ENCODE measurements around the gene LRCH3.
"Not testable (repeated sequence)": the region's sequence is repeated elsewhere in the genome, so short reads cannot be mapped to it uniquely, and the experiment has no call there.

Gene LRCH3

DNA sequence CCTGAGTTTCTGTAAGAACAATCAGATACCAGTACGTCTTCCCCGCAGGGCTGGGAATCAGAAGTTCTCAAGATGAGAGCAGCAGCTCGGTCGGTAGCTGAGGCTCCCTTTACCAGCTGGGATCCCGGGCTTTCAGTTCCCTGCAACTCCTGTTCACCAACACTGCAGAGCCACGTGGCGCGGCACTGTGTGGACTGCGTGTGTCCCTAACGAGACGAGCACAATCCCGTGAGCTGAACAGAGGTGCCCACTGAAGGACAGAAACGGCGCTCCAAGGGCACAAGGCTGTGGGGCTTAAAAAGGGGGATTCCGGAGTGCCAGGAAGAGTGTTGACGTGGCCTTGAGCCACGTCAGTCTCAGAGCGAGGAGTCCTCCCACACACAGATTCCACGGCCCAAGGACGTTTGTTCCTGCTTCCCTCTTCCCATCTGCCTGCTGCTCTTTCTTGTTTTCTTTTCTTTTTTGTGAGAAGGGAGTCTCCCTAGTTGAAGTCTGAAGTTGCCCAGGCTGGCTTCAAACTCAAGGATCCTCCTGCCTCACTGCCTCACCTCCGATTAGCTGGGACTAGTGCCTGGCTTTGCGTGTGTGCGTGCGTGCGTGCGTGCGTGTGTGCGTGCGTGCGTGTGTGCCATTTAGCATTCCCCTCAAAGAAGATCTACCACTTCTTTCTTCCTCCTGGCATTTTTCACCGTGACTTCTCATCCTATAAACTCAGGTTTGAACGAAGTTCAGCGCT is 121.9 kb downstream of the LRCH3 start:
- TF ChIP-seq, protein P1, sequence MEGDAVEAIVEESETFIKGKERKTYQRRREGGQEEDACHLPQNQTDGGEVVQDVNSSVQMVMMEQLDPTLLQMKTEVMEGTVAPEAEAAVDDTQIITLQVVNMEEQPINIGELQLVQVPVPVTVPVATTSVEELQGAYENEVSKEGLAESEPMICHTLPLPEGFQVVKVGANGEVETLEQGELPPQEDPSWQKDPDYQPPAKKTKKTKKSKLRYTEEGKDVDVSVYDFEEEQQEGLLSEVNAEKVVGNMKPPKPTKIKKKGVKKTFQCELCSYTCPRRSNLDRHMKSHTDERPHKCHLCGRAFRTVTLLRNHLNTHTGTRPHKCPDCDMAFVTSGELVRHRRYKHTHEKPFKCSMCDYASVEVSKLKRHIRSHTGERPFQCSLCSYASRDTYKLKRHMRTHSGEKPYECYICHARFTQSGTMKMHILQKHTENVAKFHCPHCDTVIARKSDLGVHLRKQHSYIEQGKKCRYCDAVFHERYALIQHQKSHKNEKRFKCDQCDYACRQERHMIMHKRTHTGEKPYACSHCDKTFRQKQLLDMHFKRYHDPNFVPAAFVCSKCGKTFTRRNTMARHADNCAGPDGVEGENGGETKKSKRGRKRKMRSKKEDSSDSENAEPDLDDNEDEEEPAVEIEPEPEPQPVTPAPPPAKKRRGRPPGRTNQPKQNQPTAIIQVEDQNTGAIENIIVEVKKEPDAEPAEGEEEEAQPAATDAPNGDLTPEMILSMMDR (conservative IDR thresholded peaks at IDR 0.05; ENCODE audit: control insufficient read depth, insufficient read depth, low read depth, low read length): no peak
- DNase-seq (ENCODE audit: low read depth): peak; percentile 15
- no peak overlapping the region for H3K4me3 ChIP-seq (ENCODE audit: control insufficient read depth, low read depth, low read length)

DNA sequence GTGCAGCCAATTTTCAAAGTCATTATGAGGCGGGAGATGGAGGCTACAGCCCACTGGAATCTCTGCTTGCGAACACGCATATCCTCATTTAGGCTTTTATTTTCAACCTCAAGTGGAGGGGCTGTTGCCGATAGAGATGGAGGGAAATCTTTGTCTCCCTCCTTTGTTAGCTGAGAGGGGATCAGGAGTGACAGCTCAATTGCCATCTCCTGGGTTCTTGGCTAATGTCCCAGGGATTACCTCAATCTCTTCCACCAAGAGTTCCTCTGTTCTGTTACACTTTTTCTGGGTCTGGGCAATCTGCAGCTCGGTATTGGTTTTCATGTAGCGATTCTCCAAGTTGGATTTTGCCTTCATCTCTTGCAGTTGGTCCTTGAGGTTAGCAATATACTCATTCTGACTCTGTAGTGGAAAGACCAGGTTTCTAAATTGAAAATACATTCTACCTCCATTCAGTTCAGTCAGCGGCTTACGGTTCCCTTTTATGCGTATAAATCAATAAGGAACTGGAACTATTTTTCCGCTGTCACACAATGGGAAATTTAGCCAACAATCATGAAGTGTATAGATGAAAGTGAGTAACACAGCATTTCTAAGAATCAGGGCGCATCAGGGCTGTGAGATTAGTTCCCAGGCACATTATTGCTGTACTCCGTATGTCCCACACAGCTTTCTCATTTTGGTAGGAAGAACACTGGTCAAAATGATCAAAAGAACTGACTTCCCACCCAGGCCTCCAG is 122.8 kb downstream of the LRCH3 start:
- DNase-seq (ENCODE audit: low read depth): no peak
- no peak overlapping the region for H3K4me3 ChIP-seq (ENCODE audit: control insufficient read depth, low read depth, low read length)
- TF ChIP-seq, protein P1 (conservative IDR thresholded peaks at IDR 0.05; ENCODE audit: control insufficient read depth, insufficient read depth, low read depth, low read length): no peak

DNA sequence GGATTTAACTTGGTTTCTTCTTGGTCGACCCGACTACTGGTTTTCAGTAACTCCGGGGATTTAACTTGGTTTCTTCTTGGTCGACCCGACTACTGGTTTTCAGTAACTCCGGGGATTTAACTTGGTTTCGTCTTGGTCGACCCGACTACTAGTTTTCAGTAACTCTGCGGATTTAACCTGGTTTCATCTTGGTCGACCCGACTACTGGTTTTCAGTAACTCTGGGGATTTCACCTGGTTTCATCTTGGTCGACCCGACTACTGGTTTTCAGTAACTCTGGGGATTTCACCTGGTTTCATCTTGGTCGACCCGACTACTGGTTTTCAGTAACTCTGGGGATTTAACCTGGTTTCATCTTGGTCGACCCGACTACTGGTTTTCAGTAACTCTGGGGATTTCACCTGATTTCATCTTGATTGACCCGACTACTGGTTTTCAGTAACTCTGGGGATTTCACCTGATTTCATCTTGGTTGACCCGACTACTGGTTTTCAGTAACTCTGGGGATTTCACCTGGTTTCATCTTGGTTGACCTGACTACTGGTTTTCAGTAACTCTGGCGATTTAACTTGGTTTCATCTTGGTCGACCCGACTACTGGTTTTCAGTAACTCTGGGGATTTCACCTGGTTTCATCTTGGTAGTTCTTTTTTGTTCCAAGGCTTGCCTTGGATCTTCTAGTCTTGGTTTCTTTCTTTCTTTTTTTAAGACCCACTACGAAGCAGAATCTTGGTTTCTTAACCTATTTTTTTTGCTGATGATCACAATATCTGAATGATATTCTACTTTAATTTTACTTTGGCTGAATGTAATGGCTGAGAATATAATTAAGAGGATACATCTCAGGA is 130.6 kb downstream of the LRCH3 start:
- not testable (repeated sequence) for DNase-seq (ENCODE audit: low read depth); H3K4me3 ChIP-seq (ENCODE audit: control insufficient read depth, low read depth, low read length)

DNA sequence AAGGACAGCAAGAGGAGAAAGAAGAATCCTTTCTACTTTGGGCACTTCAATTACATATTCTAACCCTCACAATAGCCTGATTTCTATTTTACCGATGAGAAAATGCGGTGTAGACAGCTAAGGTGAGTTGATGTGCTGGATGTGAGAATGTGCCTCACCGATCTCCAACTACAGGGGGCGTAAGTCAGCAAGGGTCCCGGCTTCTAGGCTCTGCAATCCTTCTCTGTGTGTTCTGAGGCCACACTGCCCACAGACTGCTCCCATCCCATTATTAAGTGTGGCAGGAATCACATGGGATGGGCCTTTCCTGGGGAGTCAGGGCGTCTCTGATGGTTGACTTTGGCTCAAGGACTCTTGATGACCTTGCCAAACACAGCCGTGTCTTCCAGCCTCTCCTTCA is 135.4 kb downstream of the LRCH3 start:
- H3K4me3 ChIP-seq (ENCODE audit: control insufficient read depth, low read depth, low read length): no peak overlapping the region
- TF ChIP-seq, protein P1 (conservative IDR thresholded peaks at IDR 0.05; ENCODE audit: control insufficient read depth, insufficient read depth, low read depth, low read length): peak; percentile 21
- no peak for DNase-seq (ENCODE audit: low read depth)

DNA sequence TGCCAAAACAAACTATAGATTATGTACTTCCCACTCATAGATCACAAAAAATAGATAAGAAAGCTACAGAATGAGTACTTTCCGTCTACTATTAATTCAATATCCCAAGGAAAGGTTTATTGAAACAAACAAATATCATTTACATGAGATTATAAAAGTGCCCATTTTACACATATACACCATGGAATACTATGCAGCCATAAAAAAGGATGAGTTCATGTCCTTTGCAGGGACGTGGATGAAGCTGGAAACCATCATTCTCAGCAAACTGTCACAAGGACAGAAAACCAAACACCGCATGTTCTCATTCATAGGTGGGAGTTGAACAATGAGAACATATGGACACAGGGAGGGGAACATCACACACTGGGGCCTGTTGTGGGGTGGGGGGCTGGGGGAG is 136.5 kb downstream of the LRCH3 start:
- H3K4me3 ChIP-seq (ENCODE audit: control insufficient read depth, low read depth, low read length); DNase-seq (ENCODE audit: low read depth): not testable (repeated sequence)

DNA sequence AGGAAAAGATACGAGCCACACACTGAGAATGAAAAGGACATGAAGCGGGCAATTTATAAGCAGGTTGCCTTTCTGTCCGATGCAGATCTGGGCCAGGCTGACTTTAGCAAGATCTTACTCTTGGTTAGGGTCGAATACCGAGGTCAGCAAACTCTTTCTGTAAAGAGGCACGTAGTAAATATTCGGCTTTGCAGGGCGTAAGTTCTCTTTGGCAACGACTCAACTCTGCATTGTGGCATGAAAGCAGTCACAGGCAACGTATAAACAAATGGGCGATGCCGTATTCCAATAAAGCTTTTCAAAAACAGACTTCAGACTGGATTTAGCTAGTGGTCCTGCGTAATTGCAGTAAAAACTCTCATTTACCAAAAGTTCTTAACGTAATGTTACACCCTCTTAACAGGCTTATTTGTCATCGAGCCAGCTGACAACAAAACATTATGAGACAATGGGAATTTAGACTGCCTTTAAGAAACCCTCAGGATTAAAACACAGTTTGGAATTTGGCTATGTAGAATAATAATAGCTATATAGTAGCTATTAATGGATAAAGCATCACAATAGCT is 145.8 kb downstream of the LRCH3 start:
- H3K4me3 ChIP-seq (ENCODE audit: control insufficient read depth, low read depth, low read length): no peak overlapping the region
- no peak for DNase-seq (ENCODE audit: low read depth)
- TF ChIP-seq, protein P1 (conservative IDR thresholded peaks at IDR 0.05; ENCODE audit: control insufficient read depth, insufficient read depth, low read depth, low read length): no peak

Measured in fibroblast of mammary gland (primary cell).